ENCODE data around the gene IKZF3.

The IKZF3 gene

GRCh38 chr17:39740357-39741111 lies 123.6 kb downstream of the IKZF3 start:
- TF ChIP-seq GATA2 (IDR thresholded peaks at IDR 0.05; ENCODE audit: low read depth, low read length) = no peak
- TF ChIP-seq GATA3 (IDR thresholded peaks at IDR 0.05; ENCODE audit: low read depth, low read length) = no peak

GRCh38 chr17:39739885-39740356 lies 124.2 kb downstream of the IKZF3 start:
- TF ChIP-seq GATA2 (IDR thresholded peaks at IDR 0.05; ENCODE audit: low read depth, low read length) (no peak), GATA3 (IDR thresholded peaks at IDR 0.05; ENCODE audit: low read depth, low read length) (no peak)

DNA sequence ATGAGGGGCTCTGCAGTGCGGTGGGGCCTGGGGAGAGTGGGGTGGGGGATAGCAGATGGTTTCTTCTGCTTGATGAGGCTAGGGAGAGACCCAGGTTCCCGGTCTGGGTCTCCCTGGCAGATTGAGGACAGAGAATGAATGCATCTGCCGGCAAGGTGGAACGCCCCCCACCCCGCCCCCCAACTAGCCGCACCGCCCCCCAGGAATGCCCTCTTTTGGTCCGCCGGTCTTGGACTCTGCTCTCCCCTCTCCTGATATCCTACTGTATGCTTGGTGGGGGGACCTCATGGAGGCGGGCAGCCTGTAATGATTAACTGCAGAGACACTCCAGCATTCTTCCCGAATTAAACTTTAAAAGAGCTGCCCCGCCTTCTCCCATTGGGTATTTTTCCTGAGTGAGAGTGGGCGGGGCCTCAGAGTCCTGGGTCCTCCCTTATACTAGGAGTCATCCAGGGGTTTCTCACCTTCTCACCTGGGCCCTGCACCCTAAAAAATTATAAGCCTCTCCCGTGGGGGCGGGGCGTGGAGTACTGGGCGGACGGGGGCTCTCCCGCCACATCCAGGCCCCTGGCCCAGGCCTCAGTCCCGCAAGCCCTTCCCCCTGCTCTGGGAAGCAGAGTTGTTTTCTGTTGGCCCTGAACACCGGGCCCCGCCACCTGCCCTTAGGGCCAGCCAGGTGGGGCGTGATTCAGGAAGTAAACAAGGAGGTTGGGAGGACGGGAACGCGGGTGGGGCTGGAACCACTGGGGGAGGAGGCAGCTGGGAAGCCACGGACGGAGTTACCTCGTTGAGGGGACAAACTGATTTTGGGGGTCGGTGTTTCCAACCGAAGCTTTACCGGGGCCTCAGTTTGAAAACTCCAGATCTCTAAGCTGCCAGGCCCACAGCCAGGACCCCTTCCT lies 124.9 kb downstream of the IKZF3 start:
- TF ChIP-seq GATA2 (IDR thresholded peaks at IDR 0.05; ENCODE audit: low read depth, low read length) (no peak), GATA3 (IDR thresholded peaks at IDR 0.05; ENCODE audit: low read depth, low read length) (no peak)

GRCh38 chr17:39738568-39738901 lies 125.6 kb downstream of the IKZF3 start:
- TF ChIP-seq GATA2 (IDR thresholded peaks at IDR 0.05; ENCODE audit: low read depth, low read length) = no peak
- TF ChIP-seq GATA3 (IDR thresholded peaks at IDR 0.05; ENCODE audit: low read depth, low read length) = no peak

DNA sequence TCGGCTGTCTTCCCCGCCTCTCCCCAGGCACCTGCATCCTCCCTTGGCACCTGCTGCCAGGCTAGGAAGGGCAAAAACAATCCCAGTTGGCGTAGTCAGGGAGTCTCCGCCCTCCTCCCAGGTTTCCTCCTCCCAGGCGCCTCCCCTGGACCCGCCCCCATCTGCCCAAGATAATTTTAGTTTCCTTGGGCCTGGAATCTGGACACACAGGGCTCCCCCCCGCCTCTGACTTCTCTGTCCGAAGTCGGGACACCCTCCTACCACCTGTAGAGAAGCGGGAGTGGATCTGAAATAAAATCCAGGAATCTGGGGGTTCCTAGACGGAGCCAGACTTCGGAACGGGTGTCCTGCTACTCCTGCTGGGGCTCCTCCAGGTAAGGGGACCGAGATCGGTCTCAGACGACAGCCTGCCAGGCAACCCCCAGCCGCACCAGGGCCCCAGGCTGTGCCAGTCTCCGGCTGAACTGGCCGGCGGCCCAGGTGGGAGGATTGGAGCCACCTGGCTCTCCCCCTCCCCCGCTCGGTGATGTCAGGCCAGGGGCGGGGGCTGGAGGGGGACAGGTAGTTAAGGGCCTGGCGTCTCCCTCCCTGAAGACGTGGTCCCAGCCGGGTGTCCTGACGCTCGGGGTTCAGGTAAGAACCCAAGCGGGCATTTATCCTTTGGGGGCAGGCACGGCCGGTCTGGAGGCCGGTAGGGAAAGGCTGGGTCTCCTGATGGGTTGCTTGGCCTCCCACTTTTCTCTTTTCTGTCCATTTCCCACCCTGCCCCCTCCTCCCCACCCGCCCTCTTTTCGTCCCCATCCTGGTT lies 126.1 kb downstream of the IKZF3 start, which contains the start of gene GRB7:
GRB7 (plus strand) TSS at position 179 of the 808 bp plus-strand sequence. CDS start 4,364 bp downstream, outside the sequence.
- no peak for TF ChIP-seq GATA3 (IDR thresholded peaks at IDR 0.05; ENCODE audit: low read depth, low read length)
- no peak for TF ChIP-seq GATA2 (IDR thresholded peaks at IDR 0.05; ENCODE audit: low read depth, low read length)

DNA sequence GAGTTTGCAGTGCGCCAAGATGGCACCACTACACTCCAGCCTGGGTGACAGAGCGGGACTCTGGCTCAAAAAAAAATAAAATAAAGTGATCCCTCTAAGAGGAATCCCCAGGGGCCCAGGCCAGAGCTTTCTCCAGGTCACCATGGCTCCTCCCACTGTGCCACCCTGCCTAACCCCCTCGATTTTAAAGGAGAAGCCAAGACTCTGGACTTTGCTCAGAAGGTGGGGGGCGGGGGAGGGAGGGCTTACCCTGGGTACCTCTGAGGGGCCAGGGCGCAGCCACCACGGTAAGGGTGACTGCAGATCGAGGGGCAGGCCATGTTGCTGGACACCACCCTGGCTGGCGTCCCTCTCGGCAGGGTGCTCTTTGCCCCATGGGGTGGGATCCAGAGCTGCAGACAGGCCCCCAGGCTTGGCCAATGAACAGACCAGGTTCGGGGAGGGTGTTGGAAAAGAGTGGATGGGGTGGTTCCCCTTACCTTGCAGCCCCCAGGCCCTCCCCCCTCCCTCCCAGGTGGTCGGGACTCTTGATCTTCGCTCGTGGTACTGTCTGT lies 126.8 kb downstream of the IKZF3 start:
- TF ChIP-seq GATA2 (IDR thresholded peaks at IDR 0.05; ENCODE audit: low read depth, low read length) (no peak), GATA3 (IDR thresholded peaks at IDR 0.05; ENCODE audit: low read depth, low read length) (no peak)

DNA sequence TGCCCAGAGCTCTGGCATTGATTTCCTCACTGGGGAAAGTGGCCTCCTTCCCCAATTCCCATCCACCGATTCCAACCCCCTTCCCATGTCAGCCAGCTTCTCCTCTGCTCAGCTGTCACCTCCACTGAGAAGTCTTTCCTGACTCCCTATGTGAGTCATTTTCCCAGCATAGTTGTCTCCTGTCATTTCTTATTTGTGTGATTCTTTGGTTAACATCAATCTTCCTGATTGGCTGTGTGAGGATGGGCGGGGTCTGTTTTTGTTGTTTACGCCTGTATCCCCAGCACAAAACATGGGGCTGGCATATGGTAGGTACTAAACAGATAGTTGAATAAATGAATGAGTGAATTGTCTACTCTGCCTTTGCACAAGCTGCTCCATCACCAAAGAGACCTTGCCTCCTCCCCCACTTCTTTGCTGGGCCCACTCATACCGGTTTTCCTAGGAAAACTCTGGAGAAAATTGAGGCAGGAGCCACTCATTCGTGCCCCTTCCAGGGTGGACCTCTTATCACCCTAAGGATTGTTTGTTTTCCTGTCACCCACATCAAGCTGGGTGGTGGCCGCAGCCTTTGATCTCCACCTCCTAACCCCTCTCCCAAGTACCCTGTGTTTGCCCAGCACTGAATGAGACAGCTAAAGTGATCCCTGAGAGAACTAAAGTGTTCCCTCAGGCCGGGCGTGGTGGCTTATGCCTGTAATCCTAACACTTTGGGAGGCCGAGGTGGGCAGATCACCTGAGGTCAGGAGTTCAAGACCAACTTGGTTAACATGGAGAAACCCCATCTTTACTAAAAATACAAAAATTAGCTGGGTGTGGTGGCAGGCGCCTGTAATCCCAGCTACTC lies 127.6 kb downstream of the IKZF3 start:
- no peak for TF ChIP-seq GATA2 (IDR thresholded peaks at IDR 0.05; ENCODE audit: low read depth, low read length)
- TF ChIP-seq GATA3 (IDR thresholded peaks at IDR 0.05; ENCODE audit: low read depth, low read length) = no peak

- TF ChIP-seq GATA3 (IDR thresholded peaks at IDR 0.05; ENCODE audit: low read depth, low read length) (no peak), GATA2 (IDR thresholded peaks at IDR 0.05; ENCODE audit: low read depth, low read length) (no peak)
Observed at GRCh38 chr17:39735882-39736281, 128.2 kb downstream of the IKZF3 start.

- TF ChIP-seq GATA2 (IDR thresholded peaks at IDR 0.05; ENCODE audit: low read depth, low read length) = no peak
- no peak for TF ChIP-seq GATA3 (IDR thresholded peaks at IDR 0.05; ENCODE audit: low read depth, low read length)
Observed at GRCh38 chr17:39732586-39732985, 131.5 kb downstream of the IKZF3 start.

DNA sequence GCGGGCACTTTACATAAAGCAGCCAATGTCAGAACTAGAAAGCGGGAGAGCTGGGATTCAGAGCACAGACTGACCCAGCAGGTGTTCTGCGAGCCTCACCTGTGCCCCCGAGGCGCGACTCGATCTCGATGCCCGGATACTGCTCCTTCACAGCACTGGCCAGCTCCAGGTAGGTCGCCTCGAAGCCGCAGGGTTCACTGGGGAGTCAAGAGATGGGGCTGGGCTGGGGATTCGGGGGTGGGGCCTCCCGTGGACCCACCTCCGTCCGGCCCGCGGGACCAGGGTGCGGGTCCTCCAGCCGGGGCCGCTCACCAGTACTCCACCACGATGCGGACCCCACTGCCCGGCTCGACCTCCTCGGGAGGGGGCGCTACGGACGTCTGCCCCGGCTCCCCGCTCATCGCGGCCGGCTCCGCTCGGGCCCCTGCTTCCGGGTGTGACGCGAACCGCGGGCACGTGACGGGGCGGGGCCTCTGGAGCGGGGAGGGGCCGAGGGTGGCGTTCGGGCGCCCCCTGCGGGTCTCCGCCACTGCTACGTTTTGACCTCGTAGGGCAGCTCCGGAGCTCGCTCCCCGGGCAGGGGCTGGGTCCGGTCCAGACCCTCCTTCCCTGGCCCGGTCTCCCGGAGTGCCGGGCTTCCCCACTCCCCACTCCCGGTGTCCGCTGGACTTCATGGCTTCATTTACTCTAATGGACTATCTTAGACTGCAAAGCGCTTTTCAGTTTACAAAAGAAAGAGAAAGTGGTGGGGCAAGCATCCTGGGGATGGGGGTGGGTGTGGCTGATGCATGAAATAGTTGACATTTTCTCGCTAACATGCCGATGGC lies 133.8 kb downstream of the IKZF3 start, which contains the start of gene MIEN1:
MIEN1 (minus strand) TSS at position 438 of the 827 bp plus-strand sequence; CDS start at position 401, 37 bp downstream.
- TF ChIP-seq GATA3 (IDR thresholded peaks at IDR 0.05; ENCODE audit: low read depth, low read length) (no peak), GATA2 (IDR thresholded peaks at IDR 0.05; ENCODE audit: low read depth, low read length) (no peak)

DNA sequence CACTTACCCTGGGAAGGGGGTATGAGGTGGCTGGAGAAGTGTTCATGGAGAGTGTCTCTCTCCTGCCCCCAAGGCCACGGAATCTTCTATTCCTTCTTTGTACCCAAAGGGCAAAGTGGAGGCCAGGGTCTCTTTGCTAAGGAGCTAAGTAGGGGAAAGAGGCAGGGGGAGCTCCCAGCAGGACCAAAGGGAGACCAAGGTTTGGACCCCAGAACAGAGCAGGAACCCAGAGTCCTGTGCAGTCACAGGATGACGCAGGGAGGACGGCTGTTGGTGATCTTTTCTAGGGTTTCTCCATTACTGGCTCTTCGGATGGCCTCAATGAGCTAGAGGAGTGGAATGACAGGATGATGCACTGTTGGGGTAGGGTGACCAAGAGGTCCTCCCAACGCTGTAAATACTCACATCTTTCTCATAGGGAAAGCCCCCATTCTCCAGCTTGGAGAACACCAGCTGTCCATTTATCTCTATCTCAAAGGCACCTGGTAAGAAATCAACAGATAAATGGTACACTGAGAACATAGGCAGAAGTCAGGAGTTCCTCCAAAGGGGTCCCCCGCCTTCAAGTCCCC lies 134.7 kb downstream of the IKZF3 start:
- TF ChIP-seq GATA2 (IDR thresholded peaks at IDR 0.05; ENCODE audit: low read depth, low read length) (no peak), GATA3 (IDR thresholded peaks at IDR 0.05; ENCODE audit: low read depth, low read length) (no peak)
